ENCODE data around the gene KDSR.

The KDSR gene

DNA sequence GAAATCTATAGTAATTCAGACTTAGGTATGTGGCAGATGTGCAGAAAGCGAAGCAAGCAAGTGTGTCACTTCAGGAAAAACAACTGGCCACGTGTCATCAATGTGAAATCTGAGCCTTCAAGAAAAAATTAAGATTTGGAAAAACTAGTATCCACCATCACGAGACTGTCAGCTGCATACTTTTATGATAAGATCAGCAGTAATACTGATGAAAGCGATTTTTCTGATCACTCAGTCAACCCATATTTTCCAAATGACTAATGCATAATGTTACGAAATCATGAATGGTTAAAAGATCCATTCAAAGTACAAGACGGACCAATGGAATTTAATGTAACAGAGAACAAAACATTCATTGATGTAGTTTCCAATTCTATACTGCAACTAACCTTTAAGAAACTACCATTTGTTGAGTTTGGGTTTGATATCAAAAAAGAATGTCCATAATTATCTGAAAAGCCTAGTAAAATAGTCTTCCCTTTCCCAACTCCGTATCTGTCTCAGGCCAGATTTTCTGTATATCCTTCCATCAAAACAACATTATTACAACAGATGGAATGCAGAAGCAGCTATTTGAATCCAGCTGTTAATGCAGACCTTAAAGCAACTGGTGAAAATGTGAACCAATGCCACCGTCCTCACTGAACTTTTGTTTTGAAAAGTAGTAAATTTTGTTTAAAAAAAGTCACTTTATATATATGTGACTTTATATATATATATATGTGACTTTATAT lies 30.5 kb downstream of the KDSR start:
- ChIA-PET POLR2A (no interaction called here), CTCF (no interaction called here)
- DNase-seq (ENCODE audit: extremely low spot score): no peak

DNA sequence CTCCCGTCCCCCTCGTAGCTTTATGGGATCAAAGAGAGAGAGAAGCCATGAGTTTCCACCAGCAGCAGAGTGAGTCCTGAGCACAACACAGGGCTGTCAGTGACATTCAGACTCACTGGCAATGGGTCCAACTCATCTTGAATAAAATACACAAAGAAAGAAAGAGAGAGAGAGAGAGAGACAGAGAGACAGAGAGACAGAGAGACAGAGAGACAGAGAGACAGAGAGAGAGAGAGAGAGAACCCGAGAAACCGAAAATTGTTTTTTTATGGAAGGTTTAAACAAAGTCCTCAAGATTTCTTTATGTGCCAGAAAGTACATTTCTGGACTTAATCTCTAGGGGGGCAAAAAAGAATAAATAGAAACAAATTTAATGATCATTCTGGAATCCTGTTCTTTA lies 35.9 kb downstream of the KDSR start:
- no peak for TF ChIP-seq FOXA1 (IDR thresholded peaks at IDR 0.05)

More for the DNA sequence above, 30.5 kb downstream of the KDSR start:
- no peak for TF ChIP-seq ARNT (IDR thresholded peaks at IDR 0.05)

DNA sequence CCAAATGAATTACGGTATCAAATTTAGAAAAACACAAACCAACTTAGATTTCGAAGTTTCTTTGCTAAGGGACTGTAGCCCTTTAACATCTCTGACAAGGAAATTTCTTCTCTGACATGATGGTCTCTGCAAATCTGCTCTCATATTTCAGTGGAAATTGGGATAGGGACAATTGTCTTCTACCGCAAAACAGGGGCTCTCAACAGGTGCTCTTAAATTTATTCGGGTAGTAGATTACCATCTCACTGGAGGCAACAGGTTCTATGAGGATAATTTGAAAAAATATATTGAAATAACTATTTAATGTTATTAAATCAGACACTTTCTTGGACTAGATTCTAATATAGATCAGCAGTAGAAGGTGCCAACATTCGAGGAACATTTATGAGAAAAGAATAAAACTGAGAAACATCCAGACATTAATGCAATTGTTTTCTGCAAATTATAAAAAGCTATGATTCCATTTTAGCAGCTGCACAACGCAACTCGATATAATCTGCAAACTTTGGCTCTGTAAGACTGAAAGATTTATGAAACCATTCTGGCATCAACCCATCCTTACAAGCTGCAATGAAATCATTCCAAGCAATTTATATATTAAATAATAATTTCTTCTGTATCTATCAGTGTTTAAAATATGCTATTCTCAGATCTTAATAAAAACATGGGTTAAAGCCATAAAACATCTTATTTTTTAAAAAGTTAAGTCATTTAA lies 37.4 kb downstream of the KDSR start:
- CTCF ChIA-PET: no interaction called here
- no peak for TF ChIP-seq CTBP1 (IDR thresholded peaks at IDR 0.05; ENCODE audit: borderline replicate concordance)
- no peak for DNase-seq (ENCODE audit: extremely low spot score)
- POLR2A ChIA-PET: no interaction called here

More for the DNA sequence above, 35.9 kb downstream of the KDSR start:
- DNase-seq (ENCODE audit: extremely low spot score): no peak
- POLR2A ChIA-PET: no interaction called here
- CTCF ChIA-PET: no interaction called here

DNA sequence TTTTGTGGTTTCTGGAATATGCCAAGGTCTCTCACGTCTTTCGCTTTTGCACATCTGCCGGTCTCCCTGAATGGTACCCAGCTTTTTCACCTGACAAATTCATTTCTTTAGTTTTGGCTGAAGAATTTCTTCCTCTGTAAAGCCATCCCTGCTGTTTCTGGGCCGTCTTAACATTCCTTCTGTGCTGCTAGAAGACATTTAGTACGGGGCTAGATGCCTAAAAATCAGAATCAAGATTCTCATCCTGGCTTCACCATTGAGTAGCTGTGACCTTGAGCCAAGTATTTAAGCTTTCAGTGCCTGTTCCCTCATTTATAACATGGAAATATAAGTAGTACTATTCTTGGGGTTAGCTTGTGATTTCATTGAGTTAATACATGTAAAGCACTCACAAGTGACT lies 41.0 kb downstream of the KDSR start:
- ChIA-PET POLR2A (no interaction called here), CTCF (no interaction called here)
- TF ChIP-seq TARDBP (IDR thresholded peaks at IDR 0.05): no peak
- no peak for TF ChIP-seq LEF1 (IDR thresholded peaks at IDR 0.05; ENCODE audit: borderline replicate concordance)
- TF ChIP-seq SP1 (IDR thresholded peaks at IDR 0.05): no peak
- no peak for TF ChIP-seq HDGF (IDR thresholded peaks at IDR 0.05; ENCODE audit: borderline replicate concordance)
- TF ChIP-seq, protein P1, sequence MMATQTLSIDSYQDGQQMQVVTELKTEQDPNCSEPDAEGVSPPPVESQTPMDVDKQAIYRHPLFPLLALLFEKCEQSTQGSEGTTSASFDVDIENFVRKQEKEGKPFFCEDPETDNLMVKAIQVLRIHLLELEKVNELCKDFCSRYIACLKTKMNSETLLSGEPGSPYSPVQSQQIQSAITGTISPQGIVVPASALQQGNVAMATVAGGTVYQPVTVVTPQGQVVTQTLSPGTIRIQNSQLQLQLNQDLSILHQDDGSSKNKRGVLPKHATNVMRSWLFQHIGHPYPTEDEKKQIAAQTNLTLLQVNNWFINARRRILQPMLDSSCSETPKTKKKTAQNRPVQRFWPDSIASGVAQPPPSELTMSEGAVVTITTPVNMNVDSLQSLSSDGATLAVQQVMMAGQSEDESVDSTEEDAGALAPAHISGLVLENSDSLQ (IDR thresholded peaks at IDR 0.05): no peak
- no peak for TF ChIP-seq NFRKB (IDR thresholded peaks at IDR 0.05)
- TF ChIP-seq L3MBTL2 (conservative IDR thresholded peaks at IDR 0.05): no peak
- no peak for TF ChIP-seq ZNF384 (IDR thresholded peaks at IDR 0.05)
- no peak for TF ChIP-seq FOXM1 (IDR thresholded peaks at IDR 0.05; ENCODE audit: borderline replicate concordance)
- no peak for TF ChIP-seq ARNT (IDR thresholded peaks at IDR 0.05)
- TF ChIP-seq SUZ12 (IDR thresholded peaks at IDR 0.05): no peak
- no peak for TF ChIP-seq FOXK2 (IDR thresholded peaks at IDR 0.05)
- TF ChIP-seq FOXA1 (IDR thresholded peaks at IDR 0.05): no peak
- TF ChIP-seq CTBP1 (IDR thresholded peaks at IDR 0.05; ENCODE audit: borderline replicate concordance): no peak
- no peak for TF ChIP-seq BHLHE40 (IDR thresholded peaks at IDR 0.05; ENCODE audit: borderline replicate concordance)
- TF ChIP-seq ELF4 (IDR thresholded peaks at IDR 0.05): no peak
- DNase-seq (ENCODE audit: extremely low spot score): no peak

DNA sequence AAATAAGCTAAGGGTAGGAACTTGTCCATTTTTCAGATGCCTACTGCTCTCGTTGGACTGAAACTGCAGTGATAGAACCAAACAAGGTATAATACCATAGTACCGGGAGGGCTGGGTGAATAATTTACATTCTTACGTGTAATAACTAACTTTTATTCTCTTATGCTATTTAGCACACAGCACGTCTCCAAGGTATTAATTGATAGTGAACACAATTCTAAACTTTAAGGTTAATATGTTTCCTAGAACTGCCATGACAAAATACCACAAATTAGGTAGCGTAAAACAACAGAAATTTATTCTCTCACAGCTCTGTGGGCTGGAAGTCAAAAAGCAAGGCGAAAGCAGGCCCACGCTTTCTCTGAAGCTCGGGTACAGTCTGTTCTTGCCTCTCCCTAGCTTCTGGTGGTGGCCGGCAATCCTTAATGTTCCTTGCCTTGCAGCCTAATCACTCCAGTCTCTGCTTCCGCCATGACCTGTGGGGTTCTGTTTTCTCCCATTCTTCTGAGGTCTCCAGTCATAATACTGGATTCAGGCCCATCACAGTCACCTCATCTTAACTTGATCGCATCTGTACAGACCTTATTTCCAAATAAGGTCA lies 41.8 kb downstream of the KDSR start:
- no peak for TF ChIP-seq FOXM1 (IDR thresholded peaks at IDR 0.05; ENCODE audit: borderline replicate concordance)
- TF ChIP-seq TARDBP (IDR thresholded peaks at IDR 0.05): no peak
- TF ChIP-seq HDGF (IDR thresholded peaks at IDR 0.05; ENCODE audit: borderline replicate concordance): no peak
- TF ChIP-seq ELF4 (IDR thresholded peaks at IDR 0.05): no peak
- TF ChIP-seq CTBP1 (IDR thresholded peaks at IDR 0.05; ENCODE audit: borderline replicate concordance): no peak
- TF ChIP-seq, protein P1 (IDR thresholded peaks at IDR 0.05): no peak
- no peak for TF ChIP-seq L3MBTL2 (conservative IDR thresholded peaks at IDR 0.05)
- TF ChIP-seq ARNT (IDR thresholded peaks at IDR 0.05): no peak
- TF ChIP-seq FOXK2 (IDR thresholded peaks at IDR 0.05): no peak
- no peak for TF ChIP-seq NFRKB (IDR thresholded peaks at IDR 0.05)
- TF ChIP-seq SP1 (IDR thresholded peaks at IDR 0.05): no peak
- no peak for TF ChIP-seq BHLHE40 (IDR thresholded peaks at IDR 0.05; ENCODE audit: borderline replicate concordance)
- no peak for TF ChIP-seq LEF1 (IDR thresholded peaks at IDR 0.05; ENCODE audit: borderline replicate concordance)
- no peak for TF ChIP-seq FOXA1 (IDR thresholded peaks at IDR 0.05)
- no peak for TF ChIP-seq SUZ12 (IDR thresholded peaks at IDR 0.05)
- ChIA-PET POLR2A (no interaction called here), CTCF (no interaction called here)
- no peak for DNase-seq (ENCODE audit: extremely low spot score)

DNA sequence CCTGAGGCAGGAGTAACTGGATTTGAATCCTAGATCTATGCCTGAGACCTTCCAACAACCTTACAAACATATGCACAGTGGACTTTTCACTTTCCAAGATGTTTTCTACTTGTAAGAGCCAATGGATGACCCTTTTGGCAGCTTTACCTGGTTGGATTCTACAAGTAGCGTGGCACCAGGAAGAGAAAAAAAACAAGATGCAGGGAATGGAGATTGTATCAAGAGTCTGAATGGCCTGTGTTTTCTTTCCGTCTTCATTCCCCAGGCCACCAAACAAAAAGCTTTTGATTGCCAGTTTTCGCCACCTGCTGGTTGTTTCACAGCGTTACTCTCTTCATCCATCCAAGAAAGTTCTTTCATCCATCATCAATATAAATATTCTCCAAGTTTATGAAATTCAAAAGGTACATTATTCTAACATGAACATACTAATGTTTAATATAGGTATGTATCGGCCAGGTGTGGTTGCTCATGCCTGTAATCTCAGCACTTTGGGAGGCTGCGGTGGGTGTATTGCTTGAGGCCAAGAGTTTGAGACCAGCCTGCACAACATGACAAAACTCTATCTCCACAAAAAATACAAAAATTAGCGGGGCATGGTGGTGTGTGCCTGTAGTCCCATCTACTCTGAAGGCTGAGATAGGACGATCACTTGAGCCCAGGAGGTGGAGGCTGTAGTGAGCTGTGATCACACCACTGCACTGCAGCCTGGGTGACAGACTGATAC lies 43.9 kb downstream of the KDSR start:
- ChIA-PET POLR2A (interaction anchor here (0.6 to 1.4 kb wide), 2 partner anchors 171 to 298 kb away, joined by 3 read pairs; no protein-coding TSS in a partner anchor), CTCF (interaction anchor here (0.6 to 1.6 kb wide), 11 partner anchors 12 to 595 kb away, joined by 3 to 13 read pairs (median 4); no protein-coding TSS in a partner anchor)
- peak; percentile 34 for DNase-seq (ENCODE audit: extremely low spot score)
- TF ChIP-seq L3MBTL2 (conservative IDR thresholded peaks at IDR 0.05) (no peak), SUZ12 (IDR thresholded peaks at IDR 0.05) (no peak), FOXK2 (IDR thresholded peaks at IDR 0.05) (no peak), ZNF384 (IDR thresholded peaks at IDR 0.05) (no peak), CTBP1 (IDR thresholded peaks at IDR 0.05; ENCODE audit: borderline replicate concordance) (no peak), ARNT (IDR thresholded peaks at IDR 0.05) (no peak), BHLHE40 (IDR thresholded peaks at IDR 0.05; ENCODE audit: borderline replicate concordance) (no peak), LEF1 (IDR thresholded peaks at IDR 0.05; ENCODE audit: borderline replicate concordance) (no peak), HDGF (IDR thresholded peaks at IDR 0.05; ENCODE audit: borderline replicate concordance) (no peak), TARDBP (IDR thresholded peaks at IDR 0.05) (no peak), FOXM1 (IDR thresholded peaks at IDR 0.05; ENCODE audit: borderline replicate concordance) (no peak), SP1 (IDR thresholded peaks at IDR 0.05) (no peak), FOXA1 (IDR thresholded peaks at IDR 0.05) (no peak), ELF4 (IDR thresholded peaks at IDR 0.05) (no peak), NFRKB (IDR thresholded peaks at IDR 0.05) (no peak)
- TF ChIP-seq, protein P1 (IDR thresholded peaks at IDR 0.05): no peak

All from HEK293T (cell line).